HG03196 (cell line): ENCODE data around the gene HOXA5.

Source experiments
- ATAC-seq: cut with Tn5 transposase; IDR thresholded peaks from one replicate; pipeline ENCODE4 v1.9.1; 2021; ENCODE audit not compliant: unreplicated experiment

HOXA5 gene

GRCh38 chr7:27097686-27098577 is 45.5 kb downstream of the HOXA5 start:
- ATAC-seq, result no peak

- no peak for ATAC-seq
Measured at GRCh38 chr7:27096768-27097514, 46.5 kb downstream of the HOXA5 start.

GRCh38 chr7:27095897-27096767 is 47.3 kb downstream of the HOXA5 start, which contains the start of gene HOXA1:
TSS of gene HOXA1 (minus strand) at chr7:27096000. CDS start at chr7:27095912, 88 bp downstream.
- peak; percentile 86 for ATAC-seq

- no peak for ATAC-seq
Measured at GRCh38 chr7:27095050-27095896, 48.2 kb downstream of the HOXA5 start.

GRCh38 chr7:27094304-27095049 is 49.0 kb downstream of the HOXA5 start:
- ATAC-seq, result no peak

- ATAC-seq, result no peak
Measured at GRCh38 chr7:27093184-27093895, 50.1 kb downstream of the HOXA5 start.

GRCh38 chr7:27092819-27093110 is 50.7 kb downstream of the HOXA5 start:
- no peak for ATAC-seq

GRCh38 chr7:27091941-27092818 is 51.3 kb downstream of the HOXA5 start:
- ATAC-seq, result no peak

- no peak for ATAC-seq
Measured at GRCh38 chr7:27091105-27091504, 52.4 kb downstream of the HOXA5 start.
